DND-41 (cell line): Measurements from ENCODE around the gene UBTD1.

ENCODE experiments used
- EZH2 ChIP-seq: IDR thresholded peaks from 3 replicates; pipeline ENCODE4 v1.6.1; 2012; ENCODE audit warnings: borderline replicate concordance, low read depth, mild to moderate bottlenecking, moderate library complexity, low read length, inconsistent platforms; ENCODE audit not compliant: severe bottlenecking
- TF ChIP-seq, protein P1 (sequence below): IDR thresholded peaks from 2 replicates; pipeline ENCODE4 v1.5.1; 2012; ENCODE audit warnings: borderline replicate concordance, low read length, moderate library complexity, mild to moderate bottlenecking; ENCODE audit not compliant: poor library complexity, severe bottlenecking; ENCODE audit errors: extremely low read depth

GRCh38 chr10:97482381-97482780 is 16.3 kb upstream of the UBTD1 start:
- TF ChIP-seq, protein P1, sequence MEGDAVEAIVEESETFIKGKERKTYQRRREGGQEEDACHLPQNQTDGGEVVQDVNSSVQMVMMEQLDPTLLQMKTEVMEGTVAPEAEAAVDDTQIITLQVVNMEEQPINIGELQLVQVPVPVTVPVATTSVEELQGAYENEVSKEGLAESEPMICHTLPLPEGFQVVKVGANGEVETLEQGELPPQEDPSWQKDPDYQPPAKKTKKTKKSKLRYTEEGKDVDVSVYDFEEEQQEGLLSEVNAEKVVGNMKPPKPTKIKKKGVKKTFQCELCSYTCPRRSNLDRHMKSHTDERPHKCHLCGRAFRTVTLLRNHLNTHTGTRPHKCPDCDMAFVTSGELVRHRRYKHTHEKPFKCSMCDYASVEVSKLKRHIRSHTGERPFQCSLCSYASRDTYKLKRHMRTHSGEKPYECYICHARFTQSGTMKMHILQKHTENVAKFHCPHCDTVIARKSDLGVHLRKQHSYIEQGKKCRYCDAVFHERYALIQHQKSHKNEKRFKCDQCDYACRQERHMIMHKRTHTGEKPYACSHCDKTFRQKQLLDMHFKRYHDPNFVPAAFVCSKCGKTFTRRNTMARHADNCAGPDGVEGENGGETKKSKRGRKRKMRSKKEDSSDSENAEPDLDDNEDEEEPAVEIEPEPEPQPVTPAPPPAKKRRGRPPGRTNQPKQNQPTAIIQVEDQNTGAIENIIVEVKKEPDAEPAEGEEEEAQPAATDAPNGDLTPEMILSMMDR: no peak
- TF ChIP-seq EZH2: no peak
